Omental fat pad (tissue), 4 donors: ENCODE data around the gene ADCYAP1R1. TPM values are rescaled to one million over a fixed set of nuclear protein-coding genes. Genes with fewer than 3 reads are reported as not detected.

Source experiments
- ATAC-seq: fragments of 150-250 bp; one replicate; pipeline ENCODE4 v1.9.1; 2016; ENCODE audit warnings: mild to moderate bottlenecking, moderate library complexity; ENCODE audit not compliant: low FRiP score
- DNase-seq: peaks from one replicate; pipeline ENCODE4 v3.0.0-alpha.2; 2019; ENCODE audit warnings: low spot score
- CTCF ChIP-seq, 3 donors: fragments of 450-650 bp; IDR thresholded peaks; one replicate each; pipeline ENCODE4 v1.5.1; 2016 to 2017; ENCODE audit warnings: antibody characterized with exemption in 3 of 3, mild to moderate bottlenecking in 3 of 3, moderate library complexity in 2 of 3
- total RNA-seq, 4 donors: library from RNA; depleted of rRNA; stranded (reverse); fragments of >200 nt; gene quantifications; one replicate each; pipeline ENCODE4 v1.1.0, GENCODE V29; 2016

Gene ADCYAP1R1
- 10 to 100 TPM in 3 of 4 donors, 1 to 10 TPM in 1; 3.3 to 60.4 (median 15.7) TPM for total RNA-seq

GRCh38 chr7:31051598-31052486 is at the start of gene ADCYAP1R1:
Gene ADCYAP1R1, plus strand, starts transcription at chr7:31052308. Its CDS starts 10,957 bp downstream, at chr7:31063265.
- TF ChIP-seq CTCF (IDR thresholded peaks at IDR 0.05): no peak
- no peak for DNase-seq
- no peak for ATAC-seq

- no peak for TF ChIP-seq CTCF (IDR thresholded peaks at IDR 0.05)
- no peak for DNase-seq
- no peak for ATAC-seq
These were observed 49.0 kb upstream of the ADCYAP1R1 start for GRCh38 chr7:31003097-31003496.

- ATAC-seq (no peak), DNase-seq (no peak)
- TF ChIP-seq CTCF (IDR thresholded peaks at IDR 0.05): no peak
These were observed 48.4 kb upstream of the ADCYAP1R1 start for GRCh38 chr7:31003721-31004120.

- no peak for DNase-seq
- ATAC-seq: no peak
These were observed 47.7 kb upstream of the ADCYAP1R1 start for GRCh38 chr7:31004393-31004792.

GRCh38 chr7:31006857-31007256 is 45.3 kb upstream of the ADCYAP1R1 start:
- DNase-seq (no peak), ATAC-seq (no peak)
- TF ChIP-seq CTCF (IDR thresholded peaks at IDR 0.05): no peak

More at GRCh38 chr7:31004393-31004792, 47.7 kb upstream of the ADCYAP1R1 start:
- TF ChIP-seq CTCF (IDR thresholded peaks at IDR 0.05): no peak

- TF ChIP-seq CTCF (IDR thresholded peaks at IDR 0.05): no peak
- ATAC-seq (no peak), DNase-seq (no peak)
These were observed 44.5 kb upstream of the ADCYAP1R1 start for GRCh38 chr7:31007634-31008033.

- no peak for TF ChIP-seq CTCF (IDR thresholded peaks at IDR 0.05)
- ATAC-seq (no peak), DNase-seq (no peak)
These were observed 37.3 kb upstream of the ADCYAP1R1 start for GRCh38 chr7:31014826-31015225.
